Activated CD4-positive, alpha-beta T cell treated with anti-CD3 and anti-CD28 coated beads for 1 hour (primary cell): ENCODE results near the gene PPP1CB.

Experiments
- DNase-seq: peaks from one replicate; pipeline ENCODE4 v3.0.0-alpha.2; 2020

The PPP1CB gene

GRCh38 chr2:28745876-28746275, 5.8 kb upstream of the PPP1CB start:
- DNase-seq = no peak

- DNase-seq = no peak
Measured at GRCh38 chr2:28746429-28747111, 5.1 kb upstream of the PPP1CB start.

GRCh38 chr2:28747714-28748113, 3.9 kb upstream of the PPP1CB start:
- DNase-seq = no peak

GRCh38 chr2:28748176-28748575, 3.5 kb upstream of the PPP1CB start:
- DNase-seq = no peak

- no peak for DNase-seq
Measured at GRCh38 chr2:28748941-28749340, 2.7 kb upstream of the PPP1CB start.

GRCh38 chr2:28749526-28749925, 2.1 kb upstream of the PPP1CB start:
- DNase-seq = no peak

GRCh38 chr2:28750316-28751251, 1.0 kb upstream of the PPP1CB start:
- no peak for DNase-seq

- no peak for DNase-seq
Measured at GRCh38 chr2:28751956-28752630, 463 bp downstream of the PPP1CB start.

- DNase-seq = no peak
Measured at GRCh38 chr2:28752631-28753376, 1.2 kb downstream of the PPP1CB start.

- no peak for DNase-seq
Measured at GRCh38 chr2:28754321-28754720, 2.7 kb downstream of the PPP1CB start.

- no peak for DNase-seq
Measured at GRCh38 chr2:28755421-28755820, 3.8 kb downstream of the PPP1CB start.

- DNase-seq = no peak
Measured at GRCh38 chr2:28758459-28758858, 6.8 kb downstream of the PPP1CB start.

GRCh38 chr2:28761420-28761819, 9.8 kb downstream of the PPP1CB start:
- DNase-seq = no peak

- no peak for DNase-seq
Measured at GRCh38 chr2:28764909-28765711, 13.5 kb downstream of the PPP1CB start.

GRCh38 chr2:28766070-28766469, 14.4 kb downstream of the PPP1CB start:
- DNase-seq = no peak

GRCh38 chr2:28767337-28767736, 15.7 kb downstream of the PPP1CB start:
- DNase-seq = no peak

- no peak for DNase-seq
Measured at GRCh38 chr2:28768422-28768821, 16.8 kb downstream of the PPP1CB start.

GRCh38 chr2:28768952-28769351, 17.3 kb downstream of the PPP1CB start:
- no peak for DNase-seq

- DNase-seq = no peak
Measured at GRCh38 chr2:28772351-28772750, 20.7 kb downstream of the PPP1CB start.

- no peak for DNase-seq
Measured at GRCh38 chr2:28776471-28776870, 24.8 kb downstream of the PPP1CB start.

- no peak for DNase-seq
Measured at GRCh38 chr2:28778392-28778791, 26.8 kb downstream of the PPP1CB start.

- DNase-seq = no peak
Measured at GRCh38 chr2:28779001-28779400, 27.4 kb downstream of the PPP1CB start.
